ENCODE results near the gene AMBRA1.
"Not testable (repeated sequence)": the region's sequence is repeated elsewhere in the genome, so short reads cannot be mapped to it uniquely, and the experiment has no call there.

AMBRA1 gene

DNA sequence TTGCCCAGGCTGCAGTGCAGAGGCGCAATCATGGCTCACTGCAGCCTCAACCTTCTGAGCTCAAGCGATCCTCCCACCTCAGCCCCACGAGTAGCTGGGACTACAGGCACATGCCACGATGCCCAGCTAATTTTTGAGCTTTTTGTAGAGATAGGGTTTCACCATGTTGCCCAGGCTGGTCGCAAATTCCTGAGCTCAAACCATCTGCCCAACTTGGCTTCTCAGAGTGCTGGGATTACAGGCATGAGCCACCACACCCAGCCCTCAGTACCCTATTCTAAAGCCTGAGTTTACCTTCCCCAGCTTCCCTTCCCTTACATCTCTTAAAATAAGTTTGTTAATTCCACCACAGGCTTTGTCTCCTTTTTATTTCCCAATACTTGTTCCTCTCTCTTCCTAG is 59.1 kb downstream of the AMBRA1 start:
- DNase-seq (ENCODE audit: low read depth, low spot score) = no peak

DNA sequence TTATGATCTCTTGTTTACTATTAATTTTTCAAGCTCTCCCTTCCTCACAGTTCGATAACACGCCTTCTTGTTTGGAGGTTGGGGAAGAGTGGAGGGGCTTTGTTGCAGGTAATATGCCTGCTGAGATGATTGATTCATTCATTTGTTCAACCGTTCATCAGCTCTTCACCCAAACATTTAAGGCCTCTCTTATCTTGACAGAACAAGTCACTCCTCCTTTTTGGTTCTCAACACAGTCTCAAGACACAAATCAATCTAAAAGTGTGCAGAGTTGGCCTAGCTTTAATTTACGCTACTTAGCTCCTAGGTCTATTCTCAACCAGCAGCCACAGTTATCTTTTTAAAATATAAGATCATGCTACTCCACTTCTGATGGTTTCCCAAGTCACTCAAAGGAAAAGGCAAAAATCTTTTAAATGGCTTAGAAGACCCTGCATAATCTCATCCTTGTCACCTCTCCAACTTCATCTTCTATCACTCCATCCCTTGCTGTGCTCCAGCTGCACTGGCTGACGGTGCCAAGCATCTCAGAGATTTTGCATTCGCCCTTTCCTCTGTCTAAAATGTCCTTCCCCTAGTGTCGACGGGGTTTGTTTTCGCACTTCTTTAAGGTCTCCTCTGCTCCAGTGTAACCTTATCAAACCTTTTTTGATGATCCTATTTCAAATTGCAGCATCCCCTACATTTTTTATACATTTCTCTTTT is 60.3 kb downstream of the AMBRA1 start:
- no peak for DNase-seq (ENCODE audit: low read depth, low spot score)

DNA sequence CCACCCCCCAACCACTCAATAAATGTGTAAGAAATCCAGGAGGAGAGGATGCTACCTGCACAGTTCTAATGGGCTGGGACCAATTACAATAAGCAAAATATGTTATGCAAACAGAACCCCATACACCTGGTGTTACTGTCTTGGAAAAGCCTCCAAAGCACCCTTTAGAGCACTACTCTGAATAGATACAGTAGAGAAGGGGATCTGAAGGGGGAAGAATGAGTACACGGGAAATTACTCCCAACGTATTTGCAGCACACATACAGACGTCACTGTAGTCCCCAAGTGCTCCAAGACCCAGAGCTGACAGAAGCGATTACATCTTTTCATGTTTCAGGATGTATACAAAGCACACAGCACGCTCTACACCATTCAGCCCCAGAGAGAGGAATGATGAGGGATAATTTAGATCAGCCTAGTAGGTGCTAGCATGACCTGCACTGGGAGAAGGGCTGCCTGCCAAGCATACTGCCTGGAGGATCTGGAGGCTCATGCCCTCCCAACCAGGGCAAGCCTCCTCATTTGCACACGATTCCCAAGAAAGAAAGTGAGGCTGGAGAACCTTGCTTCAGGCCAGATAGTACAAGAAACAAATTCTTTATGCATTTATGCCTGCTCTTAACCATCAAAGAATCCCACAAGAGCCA is 63.8 kb downstream of the AMBRA1 start:
- DNase-seq (ENCODE audit: low read depth, low spot score) = no peak

DNA sequence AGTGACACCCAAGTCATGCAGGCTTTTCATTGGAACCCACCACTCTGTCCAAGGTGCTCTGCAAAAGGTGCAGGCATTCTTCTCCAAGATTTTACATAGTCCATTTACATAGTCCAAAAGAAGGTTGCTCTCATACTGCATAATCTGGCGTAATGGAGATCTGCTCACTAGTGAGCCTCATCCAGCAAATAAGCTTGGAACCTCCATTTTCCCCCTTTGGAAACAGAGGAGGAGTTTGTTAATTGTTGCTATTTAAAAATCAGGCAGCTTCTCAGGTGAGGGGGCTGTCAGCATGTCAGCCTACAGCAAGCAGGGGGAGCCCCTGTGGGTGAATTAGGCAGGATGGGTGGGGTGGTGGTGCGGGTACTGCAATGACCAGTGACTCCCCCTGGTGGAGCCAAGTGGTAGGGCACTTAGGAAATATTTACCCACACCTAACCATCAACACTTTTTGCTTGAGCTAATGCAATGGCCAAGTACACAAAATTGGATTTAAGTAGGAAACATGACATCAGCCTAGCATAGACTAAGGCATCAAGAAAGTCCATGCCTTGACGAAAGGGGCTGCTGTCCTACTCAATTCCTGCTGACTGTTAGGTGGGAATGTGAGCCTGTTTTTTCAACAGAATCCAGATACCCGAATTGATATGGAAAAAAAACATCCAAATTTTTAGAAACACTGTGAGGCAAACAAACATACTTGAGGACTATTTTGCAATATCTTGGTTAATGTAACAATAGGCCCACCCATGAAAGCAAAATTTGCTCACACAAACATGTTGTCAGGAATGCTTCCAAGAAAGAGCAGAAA is 64.5 kb downstream of the AMBRA1 start:
- DNase-seq (ENCODE audit: low read depth, low spot score) = no peak

DNA sequence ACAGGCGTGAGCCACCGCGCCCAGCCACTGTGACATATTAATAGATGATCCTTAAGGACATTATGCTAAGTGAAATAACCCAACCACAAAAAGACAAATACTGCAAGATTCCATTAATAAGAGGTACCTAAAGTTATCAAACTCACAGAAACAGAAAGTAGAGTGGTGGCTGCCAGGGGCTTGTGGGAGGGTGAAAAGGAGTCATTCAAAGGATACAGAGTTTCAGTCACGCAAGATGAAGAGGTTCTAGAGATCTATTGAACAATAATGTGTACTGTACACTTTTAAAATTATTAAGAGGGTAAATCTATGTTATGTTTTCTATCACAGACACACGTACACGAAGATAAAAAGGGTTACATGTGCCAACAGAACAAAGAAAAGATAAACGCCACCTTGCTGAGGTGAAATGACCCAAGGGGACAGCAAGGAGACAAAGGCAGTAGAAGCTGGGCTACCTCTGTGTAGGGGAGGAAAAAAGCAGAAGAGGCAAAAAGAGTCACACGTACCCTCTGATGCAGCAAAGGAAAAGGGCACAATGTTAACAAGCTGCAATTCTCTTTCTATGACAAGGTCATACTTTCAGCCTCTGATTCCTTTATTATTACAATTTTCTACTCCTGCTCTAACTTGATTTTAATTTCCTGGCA is 65.3 kb downstream of the AMBRA1 start:
- DNase-seq (ENCODE audit: low read depth, low spot score) = no peak

DNA sequence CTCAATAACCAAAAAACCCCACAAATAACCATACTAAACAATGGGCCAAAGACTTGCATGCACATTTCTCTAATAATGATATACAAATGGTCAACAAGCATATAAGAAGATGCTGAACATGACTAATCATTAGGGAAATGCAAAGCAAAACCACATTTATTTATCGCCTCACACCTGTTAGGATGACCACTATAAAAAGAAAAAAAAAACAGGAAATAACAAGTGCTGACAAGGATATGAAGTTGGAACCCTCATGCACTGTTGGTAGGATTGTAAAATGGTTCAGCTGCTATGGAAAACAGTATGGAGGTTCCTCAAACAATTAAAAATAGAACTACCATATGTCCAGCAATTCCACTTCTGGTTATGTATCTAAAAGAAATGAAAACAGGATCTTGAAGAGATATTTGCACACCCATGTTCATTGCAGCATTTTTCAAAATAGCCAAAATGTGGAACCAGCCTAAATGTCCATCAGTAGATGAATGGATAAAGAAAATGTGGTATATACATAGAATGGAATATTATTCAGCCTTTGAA is 66.2 kb downstream of the AMBRA1 start:
- DNase-seq (ENCODE audit: low read depth, low spot score) = no peak

DNA sequence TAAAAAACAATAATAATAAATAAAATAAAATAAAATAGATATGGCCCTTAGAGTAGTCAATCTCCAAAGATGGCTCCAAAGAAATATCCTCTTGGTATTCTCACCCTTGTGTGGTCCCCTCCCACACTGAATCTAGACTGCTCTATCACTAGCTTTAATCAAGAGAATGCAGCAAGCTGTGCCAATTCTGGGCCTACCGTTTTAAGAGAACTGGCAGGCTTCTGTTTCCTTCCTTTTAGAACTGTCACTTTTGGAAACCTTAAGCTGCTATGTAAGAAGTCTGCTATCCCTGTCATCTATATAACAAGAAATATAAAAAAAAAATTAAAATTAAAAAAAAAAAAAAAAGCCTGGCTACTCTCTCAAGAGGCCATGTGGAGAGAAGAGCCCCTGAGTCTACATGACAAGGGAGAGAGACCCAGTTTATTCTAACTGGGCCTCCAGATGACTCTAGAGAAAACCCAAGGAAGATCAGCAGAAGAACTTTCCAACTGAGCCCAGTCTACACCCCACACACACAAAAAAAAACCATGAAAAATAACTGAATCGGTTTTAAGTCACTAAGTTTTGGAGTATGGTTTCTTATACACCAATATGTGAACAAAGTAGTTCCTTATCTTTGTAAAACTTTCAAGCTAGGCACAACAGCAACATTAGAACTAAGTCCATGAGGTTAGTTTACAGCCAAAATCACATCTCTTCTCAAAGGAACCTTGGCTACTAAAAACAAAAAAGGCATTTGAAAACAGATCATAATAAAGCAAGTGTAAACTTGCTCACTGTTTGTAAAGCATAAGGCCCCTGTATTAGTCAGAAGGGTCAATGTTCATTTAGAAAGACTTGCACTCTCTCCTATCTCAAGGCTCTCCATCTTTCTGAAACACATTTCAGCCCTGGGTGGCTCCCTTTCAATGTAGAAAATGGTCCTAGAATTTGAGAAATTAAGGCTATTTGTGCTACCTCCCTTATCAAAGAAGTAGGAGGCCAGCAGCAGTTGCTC is 67.3 kb downstream of the AMBRA1 start:
- DNase-seq (ENCODE audit: low read depth, low spot score) = no peak

DNA sequence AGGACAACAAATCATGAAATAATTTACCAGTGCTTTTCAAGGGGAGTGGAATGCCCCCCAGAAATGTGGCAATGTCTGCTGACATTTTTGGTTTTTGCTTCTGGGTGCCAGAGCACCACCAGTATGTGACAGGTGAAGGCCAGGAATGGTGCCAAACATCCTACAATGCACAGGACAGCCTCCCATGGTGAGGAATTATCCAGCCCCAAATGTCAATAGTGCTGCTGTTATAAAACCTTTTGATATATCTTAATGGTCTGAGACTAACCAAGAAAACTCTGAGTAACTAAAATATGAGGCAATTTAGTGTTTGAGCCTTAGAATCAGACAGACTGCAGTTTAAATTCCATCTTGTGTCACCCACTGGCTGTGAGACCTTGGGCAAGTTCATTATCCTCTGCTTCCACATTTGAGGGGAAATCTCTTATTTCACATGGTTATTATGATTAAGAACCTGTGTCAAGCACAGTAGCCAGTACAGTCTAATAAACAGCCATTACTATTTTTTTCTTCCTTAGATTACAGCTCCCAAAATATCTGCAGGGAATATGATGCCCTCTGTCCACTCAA is 69.5 kb downstream of the AMBRA1 start:
- no peak for DNase-seq (ENCODE audit: low read depth, low spot score)

DNA sequence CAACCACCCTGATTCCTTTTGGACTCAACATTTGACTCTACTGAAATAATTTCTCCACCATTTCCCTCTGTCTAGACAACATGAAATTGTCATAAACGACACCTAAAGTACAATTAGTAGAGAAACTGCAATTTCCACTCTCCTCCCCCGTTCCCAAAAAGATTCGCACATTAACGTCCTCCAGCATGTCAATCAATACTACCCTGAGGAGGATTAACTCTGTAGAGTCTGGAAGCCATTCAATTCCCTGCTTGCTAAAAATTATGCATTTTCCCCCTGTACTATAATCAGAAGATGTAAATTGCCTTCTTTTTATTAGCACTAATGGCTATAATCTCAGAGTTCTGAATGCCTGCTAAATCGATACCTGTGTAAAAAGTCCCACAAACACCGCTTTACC is 70.5 kb downstream of the AMBRA1 start:
- DNase-seq (ENCODE audit: low read depth, low spot score) = no peak

DNA sequence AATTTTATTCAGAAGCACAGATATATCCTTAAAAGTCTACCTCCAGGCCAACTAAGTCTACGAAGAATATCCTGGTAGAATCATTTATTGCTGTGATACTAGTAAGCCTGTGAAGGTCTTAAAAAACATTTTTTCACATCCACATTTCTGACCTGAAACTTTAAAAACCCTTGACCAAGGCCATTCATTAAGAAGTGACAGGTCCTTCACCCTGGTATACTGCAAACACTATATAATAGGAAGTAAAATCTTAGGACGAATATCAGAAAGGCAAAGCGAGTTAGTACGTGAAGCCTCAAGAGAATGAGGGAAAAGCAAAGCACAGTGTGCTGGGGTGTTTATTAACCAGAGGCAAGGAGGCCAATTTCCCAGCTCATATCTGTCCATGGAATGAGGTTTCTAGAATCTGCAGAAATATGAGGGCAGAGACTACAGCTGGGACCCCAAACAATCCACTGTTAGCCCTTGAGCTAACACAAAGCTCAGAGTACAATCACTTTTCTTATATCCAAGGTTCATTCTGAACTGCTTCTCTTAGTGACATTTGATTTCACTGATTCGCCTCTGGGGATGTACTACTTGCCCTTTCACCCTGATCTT is 71.0 kb downstream of the AMBRA1 start:
- no peak for DNase-seq (ENCODE audit: low read depth, low spot score)

DNA sequence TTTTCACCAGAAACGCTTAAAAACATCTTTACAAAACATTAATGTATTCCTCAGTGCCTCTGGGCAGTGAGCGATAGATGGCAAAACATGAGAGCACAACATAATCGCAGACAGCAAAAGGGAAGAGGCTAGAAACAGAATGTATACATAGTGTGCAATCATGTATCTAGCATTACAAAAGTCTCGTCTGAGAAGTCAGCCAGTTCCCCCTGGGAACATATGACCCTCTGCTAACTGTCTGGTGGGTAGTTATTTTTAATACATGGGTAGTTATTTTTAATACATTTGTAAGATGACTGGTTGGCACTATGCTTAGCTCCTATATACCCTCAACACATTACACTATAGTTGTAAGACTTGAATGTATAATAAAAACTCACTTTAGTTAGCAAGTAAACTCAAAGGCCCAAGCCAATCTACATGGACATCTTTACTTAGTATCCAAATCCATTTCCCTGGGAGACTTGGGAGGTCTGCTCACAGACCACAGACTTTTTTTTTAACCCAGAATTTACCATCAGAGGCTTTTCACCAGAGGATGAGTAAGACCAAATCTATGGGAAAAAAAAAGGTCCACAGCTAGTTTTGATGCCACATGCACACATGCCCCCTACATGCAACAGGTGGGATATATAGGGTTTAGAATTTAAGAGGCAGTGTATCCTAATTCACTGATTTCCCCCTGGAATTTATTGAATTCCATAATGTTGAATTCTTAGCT is 71.7 kb downstream of the AMBRA1 start:
- DNase-seq (ENCODE audit: low read depth, low spot score) = no peak

DNA sequence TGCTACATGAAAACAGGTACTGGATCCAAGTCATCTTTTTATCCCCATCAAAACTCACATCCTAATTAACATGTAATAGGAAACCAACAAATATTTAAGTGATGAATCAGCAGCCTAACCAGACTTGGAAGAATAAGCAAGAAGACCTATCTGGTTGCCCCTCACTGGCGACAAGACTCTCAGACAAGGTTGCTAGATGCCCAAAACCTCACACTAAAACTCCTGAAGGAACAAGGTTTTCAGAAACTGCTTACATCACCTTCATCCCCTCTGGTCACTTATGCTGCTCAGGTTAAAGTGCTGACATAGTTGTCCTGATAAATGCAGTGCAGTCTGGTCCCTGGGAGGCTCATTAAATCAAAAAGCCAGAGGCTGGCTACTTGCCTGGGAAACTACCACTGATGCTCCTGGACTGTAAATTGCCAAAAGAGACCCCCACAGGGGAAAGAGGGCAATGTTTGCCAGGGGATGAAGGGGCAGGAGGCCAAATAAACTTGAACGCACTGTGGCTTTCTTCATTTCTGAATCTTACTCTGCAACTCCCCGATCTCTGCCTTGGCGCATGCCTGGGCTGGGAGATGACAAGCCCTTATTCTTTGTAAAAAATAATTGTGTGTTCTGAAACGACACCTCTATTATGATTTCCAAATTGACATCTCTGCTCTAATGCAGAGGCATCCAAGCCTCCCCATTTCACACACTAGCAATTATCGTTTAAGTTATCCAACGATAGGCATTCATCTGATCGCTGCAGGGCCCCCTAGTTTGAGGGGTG is 72.7 kb downstream of the AMBRA1 start:
- no peak for DNase-seq (ENCODE audit: low read depth, low spot score)

DNA sequence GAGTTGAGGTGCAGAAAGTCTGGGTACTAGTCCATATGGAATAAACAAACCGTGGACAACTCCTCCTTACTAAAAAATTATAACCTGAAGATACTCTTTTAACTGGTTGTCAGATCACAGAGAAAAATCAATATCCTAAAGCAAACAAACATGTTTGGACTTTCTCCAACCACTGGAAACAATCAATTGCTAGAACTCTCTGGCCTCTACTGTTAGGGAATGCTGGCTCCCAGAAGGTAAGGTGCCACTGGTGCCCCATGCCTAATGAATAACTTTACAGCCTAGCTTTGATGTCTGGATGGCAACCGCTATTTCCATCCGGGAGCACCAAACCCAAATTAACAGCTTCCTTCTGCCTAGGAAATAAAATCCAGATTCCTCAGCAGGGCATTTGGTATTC is 74.5 kb downstream of the AMBRA1 start:
- DNase-seq (ENCODE audit: low read depth, low spot score) = no peak

DNA sequence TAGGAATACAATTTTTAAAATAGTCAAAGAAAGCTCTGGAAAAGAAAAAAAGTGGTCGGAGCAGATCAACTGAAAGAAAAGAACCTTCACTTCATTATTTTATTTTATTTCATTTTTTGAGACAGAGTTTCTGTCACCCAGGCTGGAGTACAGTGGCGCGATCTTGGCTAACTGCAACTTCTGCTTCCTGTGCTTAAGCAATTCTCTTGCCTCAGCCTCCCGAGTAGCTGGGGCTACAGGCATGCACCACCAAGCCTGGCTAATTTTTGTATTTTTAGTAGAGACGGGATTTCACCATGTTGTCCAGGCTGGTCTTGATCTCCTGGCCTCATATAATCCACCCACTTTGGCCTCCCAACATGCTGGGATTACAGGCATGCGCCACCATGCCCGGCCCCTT is 74.9 kb downstream of the AMBRA1 start:
- not testable (repeated sequence) for DNase-seq (ENCODE audit: low read depth, low spot score)

DNA sequence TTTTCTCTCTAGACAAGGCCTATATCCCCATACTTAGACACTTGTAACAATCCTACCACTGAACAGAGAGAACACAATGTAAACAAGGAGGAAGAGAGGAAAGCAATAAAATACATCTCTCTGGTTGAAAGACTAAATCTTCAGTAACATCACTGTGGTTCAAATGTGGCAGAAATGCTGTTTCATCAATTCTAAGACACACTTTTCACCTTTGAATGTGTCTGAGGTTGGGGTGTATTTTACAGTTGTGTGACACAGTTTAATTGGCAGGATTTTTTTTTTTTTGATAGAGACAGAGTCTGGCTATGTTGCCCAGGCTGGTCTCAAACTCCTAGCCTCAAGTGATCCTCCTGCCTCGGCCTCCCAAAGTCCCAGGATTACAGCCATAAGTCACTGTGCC is 79.5 kb downstream of the AMBRA1 start:
- DNase-seq (ENCODE audit: low read depth, low spot score) = no peak

DNA sequence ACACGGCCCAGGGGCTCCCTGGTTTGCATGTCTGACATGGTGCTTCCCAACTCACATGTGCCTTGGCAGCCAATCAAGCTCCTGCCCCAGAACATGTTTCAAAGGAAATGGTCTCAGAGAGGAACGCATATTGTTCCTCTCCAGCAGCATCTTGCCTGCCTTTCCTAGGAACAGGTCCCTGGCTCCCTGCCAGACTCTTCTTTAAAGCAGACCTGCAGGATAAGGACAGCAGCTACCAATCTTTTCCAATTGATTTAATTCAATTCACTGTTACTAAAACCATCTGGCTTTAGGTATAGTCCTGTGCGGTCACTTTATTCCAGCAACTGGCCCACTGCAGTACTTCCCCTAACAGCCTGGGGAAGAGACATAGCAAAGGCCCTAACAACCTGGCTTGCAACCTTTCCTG is 79.9 kb downstream of the AMBRA1 start:
- no peak for DNase-seq (ENCODE audit: low read depth, low spot score)

DNA sequence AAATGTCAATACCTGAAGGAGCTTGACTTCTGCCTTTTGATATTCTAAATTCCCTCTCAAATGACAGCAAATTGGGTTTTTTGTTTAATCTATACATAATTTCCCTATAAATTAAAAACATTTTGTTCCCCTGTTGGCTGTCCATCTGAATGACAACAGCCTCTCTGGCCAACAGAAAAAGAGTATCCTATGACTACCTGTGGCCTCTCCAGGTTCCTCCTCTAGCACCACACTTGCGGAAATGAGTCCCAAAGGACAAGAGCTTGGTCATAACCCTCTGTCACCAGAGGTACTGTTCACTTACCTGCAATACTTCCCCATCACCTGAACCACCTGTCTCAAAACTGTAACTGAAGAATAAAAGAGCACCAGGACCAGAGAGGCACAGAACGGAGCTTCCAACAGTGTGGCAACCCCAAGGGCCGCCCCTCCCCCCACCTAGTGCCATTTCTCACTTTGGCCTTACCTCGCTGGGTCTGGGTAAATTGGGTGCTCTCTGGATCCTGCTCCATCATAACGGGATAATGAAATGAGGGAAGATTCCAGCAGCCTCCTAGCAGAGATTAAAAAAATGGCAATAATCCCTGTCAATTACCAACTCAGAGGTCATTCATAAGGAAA is 81.5 kb downstream of the AMBRA1 start:
- no peak for DNase-seq (ENCODE audit: low read depth, low spot score)

DNA sequence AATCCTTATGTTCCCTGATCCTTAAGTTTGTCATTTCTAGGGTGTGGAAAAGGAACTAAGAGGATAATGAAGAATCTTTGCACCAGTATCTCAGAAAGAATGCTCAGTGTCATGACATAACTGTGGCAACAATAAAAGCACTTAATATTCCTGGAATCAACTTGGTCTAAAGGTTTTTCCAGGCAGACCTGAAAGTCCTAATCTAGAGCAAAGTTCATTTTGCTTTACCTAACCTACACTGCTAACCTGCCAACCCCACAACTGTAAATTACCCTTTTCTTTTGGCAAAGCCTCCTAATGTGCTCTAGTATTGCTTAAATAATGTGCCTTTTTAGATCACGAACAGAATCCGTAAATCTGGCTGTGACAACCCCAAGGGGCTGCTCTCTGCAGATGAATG is 82.5 kb downstream of the AMBRA1 start:
- no peak for DNase-seq (ENCODE audit: low read depth, low spot score)
